NCI-H2227 treated with DMSO at 0.1 percent for 48 hours (cell line): Measurements from ENCODE around the gene NIPBL.
"Not testable (repeated sequence)": the region's sequence is repeated elsewhere in the genome, so short reads cannot be mapped to it uniquely, and the experiment has no call there.

Experiments used
- DNase-seq: peaks from one replicate; lab custom pipeline; 2025; lab: John Stamatoyannopoulos, UW

The NIPBL gene

GRCh38 chr5:36879274-36880033, 2.9 kb downstream of the NIPBL start:
- DNase-seq, result no peak

GRCh38 chr5:36880761-36881160, 4.2 kb downstream of the NIPBL start:
- no peak for DNase-seq

- no peak for DNase-seq
Measured at GRCh38 chr5:36881304-36881703, 4.7 kb downstream of the NIPBL start.

GRCh38 chr5:36881807-36882206, 5.2 kb downstream of the NIPBL start:
- no peak for DNase-seq

- no peak for DNase-seq
Measured at GRCh38 chr5:36882250-36882649, 5.7 kb downstream of the NIPBL start.

- no peak for DNase-seq
Measured at GRCh38 chr5:36883894-36884462, 7.4 kb downstream of the NIPBL start.

- no peak for DNase-seq
Measured at GRCh38 chr5:36885149-36885548, 8.6 kb downstream of the NIPBL start.

GRCh38 chr5:36885566-36886485, 9.3 kb downstream of the NIPBL start:
- DNase-seq, result no peak

- no peak for DNase-seq
Measured at GRCh38 chr5:36886791-36887190, 10.2 kb downstream of the NIPBL start.

GRCh38 chr5:36887532-36887931, 11.0 kb downstream of the NIPBL start:
- DNase-seq, result no peak

- DNase-seq, result no peak
Measured at GRCh38 chr5:36888303-36888702, 11.7 kb downstream of the NIPBL start.

- no peak for DNase-seq
Measured at GRCh38 chr5:36889264-36889663, 12.7 kb downstream of the NIPBL start.

- no peak for DNase-seq
Measured at GRCh38 chr5:36891266-36891665, 14.7 kb downstream of the NIPBL start.

GRCh38 chr5:36892085-36892830, 15.7 kb downstream of the NIPBL start:
- not testable (repeated sequence) for DNase-seq

GRCh38 chr5:36894954-36895353, 18.4 kb downstream of the NIPBL start:
- no peak for DNase-seq

GRCh38 chr5:36896476-36896875, 19.9 kb downstream of the NIPBL start:
- DNase-seq, result no peak

- DNase-seq, result no peak
Measured at GRCh38 chr5:36897616-36898015, 21.0 kb downstream of the NIPBL start.

GRCh38 chr5:36899860-36900259, 23.3 kb downstream of the NIPBL start:
- no peak for DNase-seq

- no peak for DNase-seq
Measured at GRCh38 chr5:36900283-36900682, 23.7 kb downstream of the NIPBL start.

GRCh38 chr5:36901077-36901476, 24.5 kb downstream of the NIPBL start:
- DNase-seq, result not testable (repeated sequence)

- DNase-seq, result no peak
Measured at GRCh38 chr5:36901856-36902255, 25.3 kb downstream of the NIPBL start.

- no peak for DNase-seq
Measured at GRCh38 chr5:36902353-36902752, 25.8 kb downstream of the NIPBL start.
